SKM-1 treated with dmso at 0.1 percent for 144 hours (cell line): ENCODE measurements around the gene PRSS33.

ENCODE experiments used
- DNase-seq: peaks from one replicate; lab custom pipeline; 2025; ENCODE audit not compliant: unreplicated experiment; lab: John Stamatoyannopoulos, UW

Gene PRSS33

GRCh38 chr16:2803545-2804195 lies 16.3 kb upstream of the PRSS33 start:
- no peak for DNase-seq

DNA sequence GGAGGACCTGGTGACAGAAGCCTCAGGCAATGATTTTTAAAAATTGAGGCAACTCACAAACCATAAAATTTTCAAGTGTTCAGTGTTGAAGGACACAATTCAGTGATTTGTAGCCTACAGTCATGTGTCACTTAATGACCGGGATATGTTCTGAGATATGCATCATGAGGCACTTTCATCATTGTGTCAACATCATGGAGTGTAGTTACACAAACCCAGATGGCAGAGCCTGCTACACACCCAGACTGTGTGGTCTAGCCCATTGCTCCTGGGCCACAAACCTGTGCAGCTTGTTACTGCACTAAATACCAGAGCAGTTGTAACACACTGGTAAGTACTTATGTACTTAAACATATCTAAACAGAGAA lies 12.5 kb upstream of the PRSS33 start:
- no peak for DNase-seq

DNA sequence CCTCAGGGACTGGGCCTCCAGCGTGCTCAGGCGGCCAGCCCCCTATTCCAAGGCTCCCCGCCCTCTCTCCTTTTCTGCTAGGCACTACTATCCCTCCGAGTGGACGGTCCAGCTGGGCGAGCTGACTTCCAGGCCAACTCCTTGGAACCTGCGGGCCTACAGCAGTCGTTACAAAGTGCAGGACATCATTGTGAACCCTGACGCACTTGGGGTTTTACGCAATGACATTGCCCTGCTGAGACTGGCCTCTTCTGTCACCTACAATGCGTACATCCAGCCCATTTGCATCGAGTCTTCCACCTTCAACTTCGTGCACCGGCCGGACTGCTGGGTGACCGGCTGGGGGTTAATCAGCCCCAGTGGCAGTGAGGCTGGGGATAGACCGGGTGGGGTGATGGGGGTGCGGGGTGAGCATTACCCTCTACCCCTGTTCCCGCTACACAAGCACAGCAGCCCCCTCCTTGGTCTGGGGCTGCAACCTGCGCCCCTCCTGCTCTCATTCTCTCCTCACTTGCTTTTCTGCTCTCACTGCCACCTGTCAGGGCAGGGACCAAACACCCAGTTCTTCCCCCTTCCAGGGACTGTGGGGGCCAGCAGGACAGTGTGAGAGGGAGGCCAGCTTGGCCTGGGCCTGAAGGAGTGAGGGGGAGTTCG lies 12.0 kb upstream of the PRSS33 start:
- DNase-seq, result no peak

DNA sequence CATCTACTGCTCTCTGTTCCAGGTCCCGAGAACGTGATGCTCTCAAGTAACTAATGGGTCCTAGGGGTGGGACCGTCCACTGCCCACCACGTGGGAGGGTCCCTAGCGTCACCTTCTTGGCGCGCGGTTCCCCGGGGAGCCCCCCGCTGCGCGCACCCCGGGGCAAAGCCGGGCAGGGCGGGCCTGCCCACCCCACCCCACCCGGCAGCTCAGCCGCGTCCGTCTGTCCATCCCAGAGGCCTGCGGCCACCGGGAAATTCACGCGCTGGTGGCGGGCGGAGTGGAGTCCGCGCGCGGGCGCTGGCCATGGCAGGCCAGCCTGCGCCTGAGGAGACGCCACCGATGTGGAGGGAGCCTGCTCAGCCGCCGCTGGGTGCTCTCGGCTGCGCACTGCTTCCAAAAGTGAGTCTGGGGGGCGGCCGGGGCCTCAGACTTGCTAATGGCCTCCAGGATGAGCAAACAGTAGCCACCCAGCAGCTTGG lies 11.4 kb upstream of the PRSS33 start:
- no peak for DNase-seq

- peak; percentile 67 for DNase-seq
Observed at GRCh38 chr16:2795395-2796143, 8.2 kb upstream of the PRSS33 start.

DNA sequence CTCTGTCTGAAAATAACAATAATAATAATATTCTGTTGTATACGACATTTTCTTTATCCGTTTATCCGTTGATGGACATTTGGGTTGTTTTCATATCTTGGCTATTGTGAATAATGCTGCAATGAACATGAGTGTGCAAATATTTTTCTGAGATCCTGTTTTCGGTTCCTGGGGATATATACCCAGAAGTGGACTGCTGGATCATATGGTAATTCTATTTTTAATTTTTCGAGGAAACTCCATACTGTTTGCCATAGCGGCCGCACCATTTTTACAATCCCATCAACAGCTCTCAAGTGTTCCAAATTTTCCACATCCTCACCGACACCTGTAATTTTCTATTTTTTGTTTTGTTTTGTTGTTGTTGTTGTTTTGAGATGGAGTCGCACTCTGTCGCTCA lies 5.6 kb upstream of the PRSS33 start:
- DNase-seq, result no peak

- DNase-seq, result no peak
Observed at GRCh38 chr16:2791174-2791573, 3.8 kb upstream of the PRSS33 start.

DNA sequence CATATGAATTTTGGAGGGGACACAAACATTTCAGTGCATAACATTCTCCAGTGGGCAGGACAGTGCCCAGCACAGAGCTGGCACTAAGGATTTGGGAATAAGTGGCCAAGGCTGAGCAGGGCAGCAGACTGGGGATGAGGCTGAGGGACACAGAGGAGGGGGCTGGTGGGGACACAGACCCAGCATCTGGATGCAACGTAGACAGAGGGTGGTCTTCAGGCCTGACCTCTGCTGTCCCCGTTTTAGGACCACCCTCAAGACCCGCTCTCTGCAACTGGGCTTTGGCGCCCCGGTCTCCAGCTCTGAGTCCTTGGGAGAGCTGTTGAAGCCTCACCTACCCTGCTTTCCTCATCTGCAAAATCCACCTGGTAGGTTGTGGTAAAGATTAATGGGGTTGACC lies 3.3 kb upstream of the PRSS33 start:
- DNase-seq, result no peak

GRCh38 chr16:2787961-2788360 lies 601 bp upstream of the PRSS33 start:
- no peak for DNase-seq

DNA sequence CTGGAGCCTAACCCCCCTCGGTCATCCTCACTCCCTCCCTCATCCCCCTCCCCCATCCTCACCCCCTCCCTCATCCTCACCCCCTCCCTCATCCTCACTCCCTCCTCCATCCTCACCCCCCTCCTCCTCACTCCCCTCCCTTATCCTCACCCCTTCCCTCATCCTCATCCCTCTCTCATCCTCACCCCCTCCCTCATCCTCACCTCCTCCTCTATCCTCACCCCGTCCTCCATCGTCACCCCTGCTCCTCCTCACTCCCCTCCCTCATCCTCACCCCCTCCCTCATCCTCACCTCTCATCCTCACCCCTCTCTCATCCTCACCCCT lies 571 bp downstream of the PRSS33 start:
- no peak for DNase-seq

DNA sequence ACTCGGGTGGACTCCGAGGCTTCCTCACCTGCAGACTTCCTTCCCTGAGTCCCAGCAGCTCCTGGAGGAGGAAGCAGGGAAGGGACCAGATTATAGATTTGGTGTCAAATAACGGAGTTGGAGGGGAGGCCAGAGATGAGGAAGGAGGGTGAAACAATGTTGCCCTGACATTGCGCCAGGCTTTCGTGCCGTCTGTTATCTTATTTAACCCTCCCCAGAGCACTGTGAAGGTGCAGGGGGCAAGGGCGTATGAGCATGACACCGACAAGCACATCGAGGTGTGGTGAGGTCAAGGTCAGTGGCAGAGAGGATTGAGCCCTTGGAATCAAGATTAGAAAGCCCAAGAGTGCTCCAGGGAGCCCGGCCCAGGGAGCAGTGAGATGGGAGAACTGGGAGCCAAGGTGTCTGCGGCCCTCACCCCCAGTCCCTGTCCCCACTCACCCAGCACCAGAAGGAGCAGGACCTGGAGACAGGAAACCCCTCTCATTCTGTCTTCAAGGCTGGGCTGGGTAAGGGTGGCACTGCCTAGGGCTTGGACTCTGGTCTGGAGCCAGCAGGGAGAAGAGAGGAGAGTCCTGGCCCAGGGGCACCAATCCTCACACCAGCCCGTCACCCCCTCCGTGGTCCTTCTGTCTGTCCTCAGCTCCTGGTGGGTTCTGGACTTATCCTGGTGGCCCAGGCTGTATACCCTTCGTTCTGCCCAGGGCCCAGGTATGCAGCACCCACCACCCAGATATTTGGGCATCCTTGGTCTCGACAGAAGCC lies 1.1 kb downstream of the PRSS33 start:
- no peak for DNase-seq

- DNase-seq, result no peak
Observed at GRCh38 chr16:2785101-2785991, 2.0 kb downstream of the PRSS33 start.

DNA sequence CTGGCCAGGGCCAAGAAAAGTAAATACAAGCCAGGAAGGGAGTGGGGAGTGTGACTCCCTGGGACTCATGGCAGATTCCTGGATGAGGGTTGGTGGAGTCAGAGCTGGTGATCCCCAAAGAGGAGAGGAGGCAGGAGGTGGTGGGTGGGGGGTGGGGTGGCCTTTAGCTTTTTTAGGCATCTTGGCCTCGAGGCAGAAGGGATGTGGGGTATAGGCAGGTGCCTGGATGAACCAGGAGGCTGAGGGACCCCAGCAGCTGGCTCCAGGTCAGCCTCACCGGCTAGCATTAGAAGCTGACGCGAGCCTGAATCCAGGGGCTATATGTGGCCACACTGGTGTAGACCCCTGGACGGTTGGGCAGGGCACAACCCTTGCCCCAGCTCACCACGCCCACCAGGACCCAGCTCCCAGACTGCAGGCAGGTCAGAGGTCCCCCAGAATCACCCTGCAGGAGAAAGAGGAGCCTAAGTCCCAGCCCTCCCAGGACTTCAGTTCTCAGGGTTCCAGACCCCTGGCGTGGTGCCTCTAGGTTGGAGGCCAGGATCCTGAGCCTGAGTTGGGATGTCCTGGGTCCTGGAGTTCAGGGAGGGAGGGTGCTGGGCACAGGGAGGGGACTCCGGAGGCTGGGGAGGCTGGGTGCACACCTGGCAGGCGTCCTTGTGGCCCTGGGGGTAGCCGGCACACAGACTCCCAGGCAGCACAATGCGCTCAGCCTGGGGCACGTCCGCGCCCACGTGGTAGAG lies 2.8 kb downstream of the PRSS33 start:
- DNase-seq, result no peak

DNA sequence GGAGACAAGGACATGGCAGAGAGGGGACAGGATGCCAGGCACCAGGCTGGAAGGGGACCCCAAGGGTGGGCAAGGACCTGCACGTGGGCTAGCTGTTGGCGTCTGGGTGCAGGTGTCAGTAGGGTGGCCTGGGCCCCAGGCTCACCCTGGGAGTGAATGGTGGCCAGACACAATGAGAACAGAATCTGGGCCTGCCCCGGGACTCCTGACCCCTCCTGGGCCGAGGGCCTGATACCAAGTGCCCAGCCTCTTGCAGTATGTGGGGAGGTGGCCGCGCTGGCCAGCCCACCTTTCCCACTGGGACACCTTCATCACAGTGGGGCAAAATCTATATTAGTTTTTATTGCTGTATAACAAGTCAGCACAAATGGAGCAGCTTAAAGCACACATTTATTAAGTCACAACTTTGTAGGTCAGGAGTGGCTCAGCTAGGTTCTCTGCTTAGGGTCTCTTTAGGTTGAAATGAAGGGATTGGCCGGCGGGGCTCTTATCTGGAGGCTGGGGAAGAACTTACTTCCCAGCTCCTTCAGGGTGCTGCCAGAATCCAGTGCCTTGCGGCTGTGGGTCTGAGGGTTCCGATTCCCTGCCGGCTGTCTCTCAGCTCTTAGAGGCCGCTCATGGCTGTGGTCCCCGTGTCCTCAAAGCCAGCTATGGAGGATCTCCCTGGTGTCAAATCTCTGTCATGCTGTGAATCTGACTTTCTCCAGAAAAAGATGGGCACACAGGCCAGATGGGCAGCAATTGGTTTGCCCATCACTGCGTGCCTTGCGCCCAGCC lies 3.6 kb downstream of the PRSS33 start:
- DNase-seq, result no peak

GRCh38 chr16:2782583-2783351 lies 4.6 kb downstream of the PRSS33 start:
- DNase-seq, result no peak

DNA sequence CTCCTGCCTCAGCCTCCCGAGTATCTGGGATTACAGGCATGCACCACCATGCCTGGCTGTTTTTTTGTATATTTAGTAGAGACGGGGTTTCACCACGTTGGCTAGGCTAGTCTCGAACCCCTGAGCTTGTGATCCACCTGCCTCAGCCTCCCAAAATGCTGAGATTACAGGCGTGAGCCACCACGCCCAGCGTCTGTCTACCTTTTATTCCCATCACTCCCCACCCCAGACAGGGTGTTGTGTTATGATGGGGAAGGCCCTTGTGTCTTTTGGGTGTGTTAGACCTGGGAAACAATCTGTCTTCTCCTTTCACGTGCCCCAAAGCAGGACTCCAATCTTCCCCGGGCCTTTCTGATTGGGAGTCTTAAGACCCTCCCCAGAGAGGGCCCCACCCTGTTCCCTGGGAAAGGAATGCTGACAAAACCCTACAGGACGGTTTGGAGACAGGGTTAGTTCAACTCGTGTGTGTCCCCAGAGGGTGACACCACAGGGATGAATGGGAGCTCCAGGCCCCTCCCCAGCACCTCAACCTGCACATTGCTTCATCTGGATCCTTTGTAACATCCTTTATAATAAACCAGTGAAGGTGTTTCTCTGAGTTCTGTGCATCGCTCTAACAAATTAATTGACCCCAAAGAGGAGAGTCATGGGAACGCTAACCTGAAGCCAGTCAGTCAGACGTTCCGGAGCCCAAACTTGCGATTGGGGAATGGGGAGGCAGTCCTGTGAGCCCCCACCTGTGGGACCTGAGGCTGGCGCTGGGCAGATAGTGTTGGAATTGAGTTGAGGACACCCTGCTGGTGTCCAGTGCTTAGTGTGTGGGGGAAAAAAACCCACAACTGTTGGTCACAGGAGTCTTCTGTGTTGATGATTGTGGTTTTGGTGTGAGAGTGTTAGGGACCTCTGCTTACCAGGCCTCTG lies 7.1 kb downstream of the PRSS33 start:
- no peak for DNase-seq

- DNase-seq, result no peak
Observed at GRCh38 chr16:2779151-2779920, 8.0 kb downstream of the PRSS33 start.
